ENCODE results near the gene FAM227A. TPM values are rescaled to one million over a fixed set of nuclear protein-coding genes. Genes with fewer than 3 reads are reported as not detected.
A peak's percentile ranks its signal among the peaks of the same experiment; 100 is the strongest.

FAM227A gene
- total and polyA plus RNA-seq, 2 of the 13 experiments (the other 11 are each of a cell fraction or from before 2014, with no cell fraction given): 1.0 to 1.5 TPM

DNA sequence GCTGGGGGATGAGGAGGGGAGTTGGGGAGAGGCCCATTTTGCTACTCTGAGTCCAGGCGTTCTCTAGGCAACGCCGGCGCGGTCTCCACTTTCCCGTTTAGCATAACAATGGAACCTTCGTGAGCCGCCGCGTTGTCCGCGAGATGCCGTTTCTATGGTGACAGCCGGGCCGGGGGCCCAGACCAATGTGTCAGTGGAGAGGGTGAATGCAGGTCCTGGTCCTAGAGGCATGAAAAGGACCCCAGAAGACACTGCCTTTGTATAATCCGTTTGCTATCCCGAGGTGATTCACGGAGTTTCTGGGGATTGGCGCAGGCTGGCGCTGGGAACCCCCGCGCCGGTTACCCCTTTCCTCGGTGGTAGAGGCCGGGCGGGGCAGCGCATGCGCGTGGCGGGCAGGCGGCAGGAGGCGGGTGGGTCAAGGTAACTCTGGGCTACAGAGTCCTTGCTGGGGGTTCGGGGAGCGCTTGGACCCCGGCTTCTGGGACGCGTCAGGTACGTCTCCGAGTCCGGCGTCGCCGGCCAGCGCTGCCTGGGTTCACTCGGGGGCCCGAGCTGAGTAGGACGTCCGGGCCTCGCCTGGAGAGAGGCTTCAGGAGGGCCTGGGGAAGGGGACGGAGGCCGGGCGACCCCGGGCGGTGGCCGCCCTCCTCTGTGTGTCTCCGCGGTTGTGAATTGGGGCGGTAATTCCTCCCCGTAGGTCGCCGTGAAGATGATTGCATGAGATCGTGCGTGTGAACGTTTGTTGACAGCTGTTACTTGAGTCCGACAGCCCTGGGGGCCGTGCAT lies at the start of gene FAM227A, which contains the start of gene CBY1 (continued):
- TF ChIP-seq, protein P1, sequence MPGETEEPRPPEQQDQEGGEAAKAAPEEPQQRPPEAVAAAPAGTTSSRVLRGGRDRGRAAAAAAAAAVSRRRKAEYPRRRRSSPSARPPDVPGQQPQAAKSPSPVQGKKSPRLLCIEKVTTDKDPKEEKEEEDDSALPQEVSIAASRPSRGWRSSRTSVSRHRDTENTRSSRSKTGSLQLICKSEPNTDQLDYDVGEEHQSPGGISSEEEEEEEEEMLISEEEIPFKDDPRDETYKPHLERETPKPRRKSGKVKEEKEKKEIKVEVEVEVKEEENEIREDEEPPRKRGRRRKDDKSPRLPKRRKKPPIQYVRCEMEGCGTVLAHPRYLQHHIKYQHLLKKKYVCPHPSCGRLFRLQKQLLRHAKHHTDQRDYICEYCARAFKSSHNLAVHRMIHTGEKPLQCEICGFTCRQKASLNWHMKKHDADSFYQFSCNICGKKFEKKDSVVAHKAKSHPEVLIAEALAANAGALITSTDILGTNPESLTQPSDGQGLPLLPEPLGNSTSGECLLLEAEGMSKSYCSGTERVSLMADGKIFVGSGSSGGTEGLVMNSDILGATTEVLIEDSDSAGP (CRISPR knock-in tag; IDR thresholded peaks at IDR 0.05; ENCODE audit: borderline replicate concordance): peak; percentile 18; the same call in 1 of the 2 replicates
- TF ChIP-seq NFYC (CRISPR knock-in tag; IDR thresholded peaks at IDR 0.05) (no peak), TAF15 (IDR thresholded peaks at IDR 0.05; ENCODE audit: low read depth, low read length, poor library complexity, severe bottlenecking) (no peak), ZNF563 (CRISPR knock-in tag; IDR thresholded peaks at IDR 0.05) (0 out of 2 replicates have a peak, but pooled peaks have one; percentile 69), SMC3 (IDR thresholded peaks at IDR 0.05; ENCODE audit: low read length) (no peak), ZSCAN12 (CRISPR knock-in tag; IDR thresholded peaks at IDR 0.05) (no peak; the same call in 1 of the 2 replicates), ZNF546 (CRISPR knock-in tag; conservative IDR thresholded peaks at IDR 0.05) (peak; percentile 67; the same call in 1 of the 2 replicates), ZKSCAN5 (CRISPR knock-in tag; IDR thresholded peaks at IDR 0.05) (no peak), ZNF34 (CRISPR knock-in tag; IDR thresholded peaks at IDR 0.05; ENCODE audit: borderline replicate concordance) (no peak)
- TF ChIP-seq, protein P2, sequence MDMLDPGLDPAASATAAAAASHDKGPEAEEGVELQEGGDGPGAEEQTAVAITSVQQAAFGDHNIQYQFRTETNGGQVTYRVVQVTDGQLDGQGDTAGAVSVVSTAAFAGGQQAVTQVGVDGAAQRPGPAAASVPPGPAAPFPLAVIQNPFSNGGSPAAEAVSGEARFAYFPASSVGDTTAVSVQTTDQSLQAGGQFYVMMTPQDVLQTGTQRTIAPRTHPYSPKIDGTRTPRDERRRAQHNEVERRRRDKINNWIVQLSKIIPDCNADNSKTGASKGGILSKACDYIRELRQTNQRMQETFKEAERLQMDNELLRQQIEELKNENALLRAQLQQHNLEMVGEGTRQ (IDR thresholded peaks at IDR 0.05; ENCODE audit: low read depth, low read length): no peak
- TF ChIP-seq, protein P2 (CRISPR knock-in tag; IDR thresholded peaks at IDR 0.05; ENCODE audit: borderline replicate concordance): no peak
- TF ChIP-seq, protein P3, sequence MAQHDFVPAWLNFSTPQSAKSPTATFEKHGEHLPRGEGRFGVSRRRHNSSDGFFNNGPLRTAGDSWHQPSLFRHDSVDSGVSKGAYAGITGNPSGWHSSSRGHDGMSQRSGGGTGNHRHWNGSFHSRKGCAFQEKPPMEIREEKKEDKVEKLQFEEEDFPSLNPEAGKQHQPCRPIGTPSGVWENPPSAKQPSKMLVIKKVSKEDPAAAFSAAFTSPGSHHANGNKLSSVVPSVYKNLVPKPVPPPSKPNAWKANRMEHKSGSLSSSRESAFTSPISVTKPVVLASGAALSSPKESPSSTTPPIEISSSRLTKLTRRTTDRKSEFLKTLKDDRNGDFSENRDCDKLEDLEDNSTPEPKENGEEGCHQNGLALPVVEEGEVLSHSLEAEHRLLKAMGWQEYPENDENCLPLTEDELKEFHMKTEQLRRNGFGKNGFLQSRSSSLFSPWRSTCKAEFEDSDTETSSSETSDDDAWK (CRISPR knock-in tag; IDR thresholded peaks at IDR 0.05): no peak
- TF ChIP-seq, protein P4, sequence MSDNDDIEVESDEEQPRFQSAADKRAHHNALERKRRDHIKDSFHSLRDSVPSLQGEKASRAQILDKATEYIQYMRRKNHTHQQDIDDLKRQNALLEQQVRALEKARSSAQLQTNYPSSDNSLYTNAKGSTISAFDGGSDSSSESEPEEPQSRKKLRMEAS (IDR thresholded peaks at IDR 0.05): no peak
- TF ChIP-seq, protein P5, sequence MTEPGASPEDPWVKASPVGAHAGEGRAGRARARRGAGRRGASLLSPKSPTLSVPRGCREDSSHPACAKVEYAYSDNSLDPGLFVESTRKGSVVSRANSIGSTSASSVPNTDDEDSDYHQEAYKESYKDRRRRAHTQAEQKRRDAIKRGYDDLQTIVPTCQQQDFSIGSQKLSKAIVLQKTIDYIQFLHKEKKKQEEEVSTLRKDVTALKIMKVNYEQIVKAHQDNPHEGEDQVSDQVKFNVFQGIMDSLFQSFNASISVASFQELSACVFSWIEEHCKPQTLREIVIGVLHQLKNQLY (CRISPR knock-in tag; IDR thresholded peaks at IDR 0.05): no peak

All from HepG2 (cell line).